IMR-90 (cell line): Measurements from ENCODE around the gene LRRK2. TPM values are rescaled to one million over a fixed set of nuclear protein-coding genes. Genes with fewer than 3 reads are reported as not detected.

ENCODE experiments used
- ATAC-seq: fragments of 200-7000 bp; cut with Tn5 transposase; 2 replicates; pipeline ENCODE4 v1.9.1; 2020; ENCODE audit warnings: low read depth, mild to moderate bottlenecking, moderate library complexity
- BruUV-seq: library from RNA; stranded (reverse); fragments of 400-500 nt; replicated peaks from 2 replicates; lab custom pipeline; 2021; lab: Mats Ljungman, UMichigan
- CTCF ChIA-PET: fragments of 300-600 bp; formaldehyde crosslinking; extraction: SDS; loops from one replicate; lab custom pipeline; 2021; ENCODE audit warnings: antibody characterized with exemption; lab: Yijun Ruan, JAX
- POLR2A ChIA-PET: fragments of 300-600 bp; sonication (Branson Sonifier 250); formaldehyde crosslinking; loops from one replicate; lab custom pipeline; 2022; ENCODE audit warnings: antibody characterized with exemption; ENCODE audit not compliant: unreplicated experiment; lab: Charles Lee
- DNase-seq: peaks from one replicate; pipeline ENCODE4 v3.0.0; 2013
- H2AFZ ChIP-seq: replicated peaks from 2 replicates; pipeline ENCODE3; 2013; ENCODE audit warnings: low read length, mild to moderate bottlenecking; ENCODE audit not compliant: poor library complexity
- H2AK5ac ChIP-seq: 2 replicates; pipeline ENCODE4 v1.6.1; 2013; ENCODE audit warnings: low read depth, low read length, inconsistent platforms
- H2AK9ac ChIP-seq: replicated peaks from 2 replicates; pipeline ENCODE3; 2013; ENCODE audit warnings: mild to moderate bottlenecking, low read depth, low read length, moderate library complexity; ENCODE audit not compliant: poor library complexity
- H2BK120ac ChIP-seq: 2 replicates; pipeline ENCODE4 v1.6.1; 2013; ENCODE audit warnings: low read depth, low read length, inconsistent platforms
- H2BK15ac ChIP-seq: 3 replicates; pipeline ENCODE4 v1.6.1; 2013; ENCODE audit warnings: low read depth, low read length, inconsistent platforms
- H2BK20ac ChIP-seq: 2 replicates; pipeline ENCODE4 v1.6.1; 2013; ENCODE audit warnings: low read depth, mild to moderate bottlenecking, inconsistent platforms, low read length, moderate library complexity
- H2BK5ac ChIP-seq: 2 replicates; pipeline ENCODE4 v1.6.1; 2013; ENCODE audit warnings: mild to moderate bottlenecking, low read depth, low read length, inconsistent platforms; ENCODE audit not compliant: poor library complexity, severe bottlenecking
- H3K14ac ChIP-seq: replicated peaks from 2 replicates; pipeline ENCODE4 v1.6.1; 2013; ENCODE audit warnings: low read depth, low read length, inconsistent platforms
- H3K18ac ChIP-seq: 2 replicates; pipeline ENCODE4 v1.6.1; 2013; ENCODE audit warnings: low read depth, low read length, control low read depth
- H3K23ac ChIP-seq: 2 replicates; pipeline ENCODE4 v1.6.1; 2013; ENCODE audit warnings: low read depth, low read length, inconsistent platforms
- H3K27ac ChIP-seq: 2 replicates; pipeline ENCODE4 v1.5.1; 2013; ENCODE audit warnings: mild to moderate bottlenecking, control low read depth, low read length; ENCODE audit not compliant: insufficient read depth
- H3K27me3 ChIP-seq: 2 replicates; pipeline ENCODE4 v1.6.1; 2013; ENCODE audit warnings: low read length; ENCODE audit not compliant: control insufficient read depth, insufficient read depth
- H3K36me3 ChIP-seq: 2 replicates; pipeline ENCODE4 v1.6.1; 2013; ENCODE audit warnings: low read length, mixed read lengths; ENCODE audit not compliant: control insufficient read depth, insufficient read depth
- H3K4ac ChIP-seq: 2 replicates; pipeline ENCODE4 v1.6.1; 2013; ENCODE audit warnings: low read depth, low read length, inconsistent platforms
- H3K4me1 ChIP-seq: 2 replicates; pipeline ENCODE4 v1.6.1; 2013; ENCODE audit warnings: low read length, mixed read lengths; ENCODE audit not compliant: control insufficient read depth, insufficient read depth
- H3K4me2 ChIP-seq: 2 replicates; pipeline ENCODE4 v1.6.1; 2013; ENCODE audit warnings: low read depth, mild to moderate bottlenecking, control low read depth, low read length, moderate library complexity
- H3K4me3 ChIP-seq: 2 replicates; pipeline ENCODE4 v1.5.1; 2013; ENCODE audit warnings: low read depth, mild to moderate bottlenecking, control low read depth, low read length, moderate library complexity; ENCODE audit not compliant: insufficient read depth
- H3K56ac ChIP-seq: 2 replicates; pipeline ENCODE4 v1.6.1; 2013; ENCODE audit warnings: low read length, inconsistent platforms; ENCODE audit not compliant: insufficient read depth; ENCODE audit errors: extremely low read depth
- H3K79me1 ChIP-seq, 2 experiments: 2 replicates each; pipeline ENCODE4 v1.6.1; 2013; ENCODE audit warnings: low read length in 2 of 2, inconsistent platforms in 1 of 2, low read depth in 1 of 2
- H3K9ac ChIP-seq: 2 replicates; pipeline ENCODE4 v1.6.1; 2013; ENCODE audit warnings: low read depth, low read length, control low read depth
- H3K9me1 ChIP-seq: 2 replicates; pipeline ENCODE4 v1.6.1; 2013; ENCODE audit warnings: low read length, inconsistent platforms; ENCODE audit not compliant: insufficient read depth
- H3K9me3 ChIP-seq: 2 replicates; pipeline ENCODE4 v1.6.1; 2013; ENCODE audit warnings: low read length; ENCODE audit not compliant: control insufficient read depth, insufficient read depth
- H4K20me1 ChIP-seq: 2 replicates; pipeline ENCODE4 v1.6.1; 2013; ENCODE audit warnings: low read length, inconsistent platforms; ENCODE audit not compliant: insufficient read depth
- H4K5ac ChIP-seq: 2 replicates; pipeline ENCODE4 v1.6.1; 2013; ENCODE audit warnings: mild to moderate bottlenecking, low read depth, low read length, control low read depth
- H4K8ac ChIP-seq, 2 experiments: 2 replicates each; pipeline ENCODE4 v1.6.1; 2013; ENCODE audit warnings: low read depth in 2 of 2, low read length in 2 of 2, control low read depth in 1 of 2, inconsistent platforms in 1 of 2
- H4K91ac ChIP-seq: 2 replicates; pipeline ENCODE4 v1.6.1; 2013; ENCODE audit warnings: low read depth, low read length, inconsistent platforms; ENCODE audit not compliant: insufficient read depth
- CTCF ChIP-seq: conservative IDR thresholded peaks from 2 replicates; pipeline ENCODE4 v1.5.1; 2012; ENCODE audit warnings: mild to moderate bottlenecking, low read depth, low read length, improper control_type of control experiment
- MAFK ChIP-seq: IDR thresholded peaks from 2 replicates; pipeline ENCODE4 v1.6.1; 2012; ENCODE audit warnings: low read depth, low read length, improper control_type of control experiment
- WGBS, 2 experiments: methylation state at CpG; one replicate each; pipeline versions ENCODE4 v1.1.5 to v1.1.7; 2013; ENCODE audit warnings: missing lambda C conversion rate in 2 of 2; ENCODE audit not compliant: insufficient read length in 1 of 2; ENCODE audit errors: extremely low coverage in 2 of 2; 5-methylcytosine and 5-hydroxymethylcytosine counted together
- dilution Hi-C: fragments of 300-500 bp; cut with HindIII; formaldehyde crosslinking; loops from one replicate; pipeline ENCODE4 v1.14.3; 2018; ENCODE audit warnings: low sequenced_read_pairs; ENCODE audit not compliant: unreplicated experiment
- in situ Hi-C: fragments of 300-500 bp; cut with MboI; formaldehyde crosslinking; loops from 3 replicates; pipeline ENCODE4 v1.14.3; 2019; ENCODE audit warnings: low sequenced_read_pairs, inconsistent platforms, mixed read lengths
- intact Hi-C: fragments of 100-400 bp; cut with micrococcal nuclease; formaldehyde crosslinking; loops from 2 replicates; pipeline ENCODE4 v1.10.0; 2022
- polyA plus RNA-seq, 3 experiments: library from polyadenylated mRNA; depleted of rRNA; stranded (reverse); fragments of >200 nt; gene quantifications; 2 replicates each; pipeline ENCODE4 v1.2.3, GENCODE V29; 2012; ENCODE audit warnings: low replicate concordance in 1 of 3
- total RNA-seq: library from RNA; depleted of rRNA; stranded (reverse); fragments of >200 nt; gene quantifications from 2 replicates; pipeline ENCODE4 v1.2.3, GENCODE V29; 2012

The LRRK2 gene
- total and polyA plus RNA-seq, 2 of the 4 experiments (the other 2 are of a cell fraction), result 0.17 to 0.54 TPM

- no peaks in the 10 kb centered on the region for H3K9me3 ChIP-seq
- no peaks in the 10 kb centered on the region for H3K27me3 ChIP-seq
- H2AK9ac ChIP-seq, result no peak overlapping the region
- H3K9ac ChIP-seq, result no peak overlapping the region
- H4K8ac ChIP-seq, result no peak overlapping the region
- no peak overlapping the region for H3K14ac ChIP-seq
- no peak overlapping the region for H4K91ac ChIP-seq
- H2BK5ac ChIP-seq, result no peak overlapping the region
- H4K20me1 ChIP-seq, result no peaks in the 10 kb centered on the region
- no CpG with 5 or more reads among the region's 1 CpG for WGBS, 2 experiments
- no peaks in the 10 kb centered on the region for H3K4me1 ChIP-seq
- H2AK5ac ChIP-seq, result no peak overlapping the region
- H2BK15ac ChIP-seq, result no peak overlapping the region
- no peaks in the 10 kb centered on the region for H3K79me1 ChIP-seq
- dilution Hi-C loops, result no loop called here
- intact Hi-C loops, result no loop called here
- no peak overlapping the region for H3K4me2 ChIP-seq
- CTCF ChIA-PET, result no interaction called here
- H3K36me3 ChIP-seq, result no peaks in the 10 kb centered on the region
- H3K27ac ChIP-seq, result no peak overlapping the region
- no peak overlapping the region for H2BK120ac ChIP-seq
- H3K9me1 ChIP-seq, result no peaks in the 10 kb centered on the region
- no peak overlapping the region for H3K18ac ChIP-seq
- H3K56ac ChIP-seq, result no peak overlapping the region
- no peak overlapping the region for H3K4me3 ChIP-seq
- H2AFZ ChIP-seq, result no peak overlapping the region
- BruUV-seq, result no TSS peak
- no peak overlapping the region for H3K4ac ChIP-seq
- no peak for DNase-seq
- POLR2A ChIA-PET, result no interaction called here
- in situ Hi-C loops, result no loop called here
- no peak for ATAC-seq
- TF ChIP-seq MAFK, result no peak
- no peak for TF ChIP-seq CTCF
- no peak overlapping the region for H2BK20ac ChIP-seq
- H4K5ac ChIP-seq, result no peak overlapping the region
- no peak overlapping the region for H3K23ac ChIP-seq
Observed at GRCh38 chr12:40202095-40203059, 22.4 kb upstream of the LRRK2 start.
